Stomach smooth muscle (tissue), 2 donors: ENCODE data around the gene HINT1.

ENCODE experiments used
- H3K27ac ChIP-seq: one replicate; pipeline ENCODE4 v1.7.0; 2013; ENCODE audit warnings: mild to moderate bottlenecking, low read length, inconsistent platforms
- H3K27me3 ChIP-seq, 2 donors: one replicate each; pipeline ENCODE4 v1.7.0; 2013; ENCODE audit warnings: low read length in 2 of 2; ENCODE audit not compliant: insufficient read depth in 2 of 2, control insufficient read depth in 1 of 2
- H3K36me3 ChIP-seq, 2 donors: one replicate each; pipeline ENCODE4 v1.7.0; 2013; ENCODE audit warnings: low read length in 2 of 2; ENCODE audit not compliant: control insufficient read depth in 2 of 2, insufficient read depth in 2 of 2
- H3K4me1 ChIP-seq: one replicate; pipeline ENCODE4 v1.7.0; 2013; ENCODE audit warnings: low read length; ENCODE audit not compliant: control insufficient read depth, insufficient read depth
- H3K4me3 ChIP-seq, 2 donors: one replicate each; pipeline ENCODE4 v1.7.0; 2013; ENCODE audit warnings: low read length in 2 of 2
- H3K9ac ChIP-seq, 2 donors: one replicate each; pipeline ENCODE4 v1.7.0; 2013; ENCODE audit warnings: low read length in 2 of 2, mild to moderate bottlenecking in 1 of 2
- H3K9me3 ChIP-seq, 2 donors: one replicate each; pipeline ENCODE4 v1.7.0; 2013; ENCODE audit warnings: low read length in 2 of 2; ENCODE audit not compliant: control insufficient read depth in 2 of 2
- donor health status: healthy.
- donor health status: Pancreatic carcinoma.

HINT1 gene

DNA sequence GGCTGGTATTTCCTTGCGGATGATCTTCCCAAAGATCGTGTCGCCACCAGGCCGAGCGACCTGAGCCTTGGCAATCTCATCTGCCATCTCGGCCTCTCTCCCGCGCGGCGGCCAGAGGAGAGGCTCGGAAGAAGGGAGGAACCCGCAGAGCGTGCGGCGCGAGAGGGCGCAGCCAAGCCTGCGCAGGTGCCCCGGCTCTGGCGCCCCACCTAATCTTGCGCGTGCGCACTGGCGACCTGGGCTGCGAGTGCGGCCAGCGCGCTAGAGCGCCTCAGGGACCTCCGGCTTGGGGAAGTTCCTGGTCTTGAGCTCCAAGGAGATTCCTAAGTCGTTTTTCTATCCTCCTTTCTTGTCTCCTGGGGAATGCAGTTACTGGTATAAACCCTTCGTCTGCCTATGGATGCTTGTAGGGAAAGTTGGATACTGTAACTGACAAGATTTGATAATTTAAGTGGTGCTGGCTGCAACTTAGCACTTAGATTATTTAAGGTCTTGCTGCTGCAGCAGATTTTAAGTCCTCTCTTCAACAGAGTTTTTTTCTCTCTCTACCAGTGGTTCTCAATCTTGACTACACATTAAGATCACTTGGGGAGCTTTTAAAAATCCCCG, at the start of gene HINT1:
HINT1 (minus strand) TSS at position 138 of the 609 bp plus-strand sequence; CDS start at position 87, 51 bp downstream.
- Histone ChIP-seq H3K36me3 (peaks cover 7 to 20% of the 10 kb centered on the region in 2 donors), H3K4me1 (peaks cover 5% of the 10 kb centered on the region), H3K9ac (peak within 1 kb of the TSS; percentile 48 to 76), H3K27ac (peak within 1 kb of the TSS; percentile 75), H3K27me3 (no peaks in the 10 kb centered on the region), H3K9me3 (no peaks in the 10 kb centered on the region), H3K4me3 (peak within 1 kb of the TSS; percentile 59 to 91)

- H3K27ac ChIP-seq, result no peak overlapping the region
- no peaks in the 10 kb centered on the region for H3K9me3 ChIP-seq
- no peaks in the 10 kb centered on the region for H3K4me1 ChIP-seq
- no peak overlapping the region for H3K9ac ChIP-seq
- no peaks in the 10 kb centered on the region for H3K36me3 ChIP-seq
- no peak overlapping the region for H3K4me3 ChIP-seq
- no peaks in the 10 kb centered on the region for H3K27me3 ChIP-seq
Measured at GRCh38 chr5:131214609-131215227, 49.7 kb upstream of the HINT1 start.

DNA sequence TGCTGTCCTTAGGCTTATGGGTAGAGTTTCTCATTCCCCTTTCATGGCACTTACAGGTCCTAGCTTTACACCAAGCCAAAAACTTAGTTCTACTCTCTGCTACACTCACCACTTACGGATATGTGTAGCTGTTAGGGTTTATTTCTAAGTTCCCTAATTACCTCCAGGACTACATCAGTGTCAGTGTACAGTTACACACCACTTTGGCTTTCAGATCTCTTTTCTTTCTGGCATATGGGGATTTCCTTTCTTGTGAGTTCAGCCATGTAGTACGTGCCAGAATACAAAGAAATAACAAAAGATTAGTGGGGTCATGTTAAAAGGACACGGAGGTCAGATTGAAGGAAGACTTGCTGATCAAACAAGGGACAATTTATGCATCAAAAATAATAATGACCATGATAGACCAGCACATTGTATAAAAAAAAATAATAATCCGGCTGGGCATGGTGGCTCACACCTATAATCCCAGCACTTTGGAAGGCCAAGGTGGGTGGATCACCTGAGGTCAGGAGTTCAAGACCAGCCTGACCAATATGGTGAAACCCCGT, 47.5 kb upstream of the HINT1 start:
- Histone ChIP-seq H3K4me3 (no peak overlapping the region), H3K27me3 (no peaks in the 10 kb centered on the region), H3K27ac (no peak overlapping the region), H3K36me3 (no peaks in the 10 kb centered on the region), H3K9me3 (no peaks in the 10 kb centered on the region), H3K4me1 (no peaks in the 10 kb centered on the region), H3K9ac (no peak overlapping the region)

- Histone ChIP-seq H3K27ac (no peak overlapping the region), H3K36me3 (no peaks in the 10 kb centered on the region), H3K9me3 (no peaks in the 10 kb centered on the region), H3K4me3 (no peak overlapping the region), H3K9ac (no peak overlapping the region), H3K27me3 (no peaks in the 10 kb centered on the region), H3K4me1 (no peaks in the 10 kb centered on the region)
Measured at GRCh38 chr5:131211669-131212068, 46.6 kb upstream of the HINT1 start.

- no peaks in the 10 kb centered on the region for H3K27me3 ChIP-seq
- no peaks in the 10 kb centered on the region for H3K36me3 ChIP-seq
- H3K4me1 ChIP-seq, result no peaks in the 10 kb centered on the region
- H3K27ac ChIP-seq, result no peak overlapping the region
- no peak overlapping the region for H3K9ac ChIP-seq
- H3K9me3 ChIP-seq, result no peaks in the 10 kb centered on the region
- no peak overlapping the region for H3K4me3 ChIP-seq
Measured at GRCh38 chr5:131210151-131210510, 45.1 kb upstream of the HINT1 start.

DNA sequence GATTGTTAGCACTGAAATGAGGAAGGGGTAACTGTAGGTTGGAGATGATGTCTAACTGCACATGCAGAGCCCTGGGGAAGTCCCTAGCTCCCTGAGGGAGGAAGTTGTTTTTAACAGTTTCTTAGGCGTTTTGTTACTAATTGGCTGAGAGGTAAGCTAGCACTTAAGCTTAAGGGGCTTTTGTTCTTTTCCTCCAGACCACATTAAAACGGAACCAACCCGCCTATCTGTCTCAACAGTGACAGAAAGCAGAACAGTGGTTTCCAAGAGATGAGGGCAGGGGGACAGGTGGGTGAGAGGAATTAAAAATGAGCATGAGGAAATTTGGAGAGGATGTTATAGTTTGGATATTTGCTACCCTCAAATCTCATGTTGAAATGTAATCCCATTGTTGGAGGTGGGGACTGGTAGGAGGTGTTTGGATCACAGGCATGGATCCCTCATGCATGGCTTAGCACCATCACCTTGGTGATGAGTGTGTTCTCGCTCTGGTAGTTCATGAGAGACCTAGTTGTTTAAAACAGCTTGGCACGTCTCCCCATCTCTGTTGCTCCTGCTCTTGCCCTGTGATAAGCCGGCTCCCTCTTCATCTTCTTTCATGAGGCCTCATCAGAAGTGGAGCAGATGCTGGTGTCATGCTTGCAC, 44.6 kb upstream of the HINT1 start:
- Histone ChIP-seq H3K9me3 (no peaks in the 10 kb centered on the region), H3K9ac (no peak overlapping the region), H3K4me1 (no peaks in the 10 kb centered on the region), H3K4me3 (no peak overlapping the region), H3K27ac (no peak overlapping the region), H3K36me3 (no peaks in the 10 kb centered on the region), H3K27me3 (no peaks in the 10 kb centered on the region)

- no peaks in the 10 kb centered on the region for H3K27me3 ChIP-seq
- no peaks in the 10 kb centered on the region for H3K4me1 ChIP-seq
- no peak overlapping the region for H3K9ac ChIP-seq
- no peaks in the 10 kb centered on the region for H3K36me3 ChIP-seq
- H3K27ac ChIP-seq, result no peak overlapping the region
- no peaks in the 10 kb centered on the region for H3K9me3 ChIP-seq
- H3K4me3 ChIP-seq, result no peak overlapping the region
Measured at GRCh38 chr5:131209175-131209505, 44.1 kb upstream of the HINT1 start.

DNA sequence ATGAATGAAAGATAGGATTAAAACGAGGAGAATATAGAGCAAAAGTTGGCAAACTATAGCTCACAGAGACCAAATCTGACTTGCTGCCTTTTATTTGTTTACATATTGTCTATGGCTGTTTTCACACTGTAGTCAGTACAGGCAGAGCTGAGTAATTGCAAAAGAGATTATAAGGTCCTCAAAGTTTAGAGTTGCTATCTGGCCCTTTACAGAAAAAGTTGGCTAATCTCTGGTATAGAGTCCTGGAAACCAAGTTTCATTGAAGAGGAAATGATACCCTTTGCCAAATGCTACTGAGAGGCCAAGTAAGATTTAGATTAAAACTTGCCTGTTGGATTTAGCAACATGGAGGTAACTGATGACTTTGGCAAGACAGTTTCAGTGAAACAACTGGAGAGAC, 41.7 kb upstream of the HINT1 start:
- H3K4me1 ChIP-seq, result no peaks in the 10 kb centered on the region
- no peak overlapping the region for H3K27ac ChIP-seq
- H3K36me3 ChIP-seq, result no peaks in the 10 kb centered on the region
- no peak overlapping the region for H3K4me3 ChIP-seq
- H3K9ac ChIP-seq, result no peak overlapping the region
- H3K27me3 ChIP-seq, result no peaks in the 10 kb centered on the region
- H3K9me3 ChIP-seq, result no peaks in the 10 kb centered on the region

DNA sequence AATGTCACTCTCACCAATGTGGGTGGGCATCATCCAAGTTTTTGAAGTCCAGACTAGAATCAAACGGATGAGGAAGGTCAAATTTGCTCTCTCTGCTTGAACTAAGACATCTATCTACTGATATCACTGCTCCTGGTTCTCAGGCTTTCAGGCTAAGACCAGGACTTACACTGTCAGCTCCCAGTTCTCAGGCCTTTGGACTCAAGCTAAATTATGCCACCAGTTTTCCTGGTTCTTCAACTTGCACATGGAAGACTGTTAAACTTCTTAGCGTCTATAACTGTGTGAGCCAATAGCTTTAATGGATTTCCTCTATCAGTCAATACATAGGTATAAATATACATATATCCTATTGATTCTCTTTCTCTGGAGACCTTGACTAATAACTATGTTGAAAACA, 41.0 kb upstream of the HINT1 start:
- no peak overlapping the region for H3K9ac ChIP-seq
- H3K4me3 ChIP-seq, result no peak overlapping the region
- no peaks in the 10 kb centered on the region for H3K36me3 ChIP-seq
- H3K27me3 ChIP-seq, result no peaks in the 10 kb centered on the region
- H3K27ac ChIP-seq, result no peak overlapping the region
- H3K9me3 ChIP-seq, result no peaks in the 10 kb centered on the region
- H3K4me1 ChIP-seq, result no peaks in the 10 kb centered on the region

GRCh38 chr5:131204964-131205363, 39.9 kb upstream of the HINT1 start:
- no peaks in the 10 kb centered on the region for H3K36me3 ChIP-seq
- no peaks in the 10 kb centered on the region for H3K27me3 ChIP-seq
- H3K27ac ChIP-seq, result no peak overlapping the region

GRCh38 chr5:131200560-131200959, 35.5 kb upstream of the HINT1 start:
- H3K4me3 ChIP-seq, result no peak overlapping the region
- H3K36me3 ChIP-seq, result peaks cover 0 to 2% of the 10 kb centered on the region in 2 donors
- H3K27ac ChIP-seq, result no peak overlapping the region
- no peak overlapping the region for H3K9ac ChIP-seq
- no peaks in the 10 kb centered on the region for H3K9me3 ChIP-seq
- H3K27me3 ChIP-seq, result no peaks in the 10 kb centered on the region
- no peaks in the 10 kb centered on the region for H3K4me1 ChIP-seq

More at GRCh38 chr5:131204964-131205363, 39.9 kb upstream of the HINT1 start:
- no peaks in the 10 kb centered on the region for H3K9me3 ChIP-seq
- H3K4me3 ChIP-seq, result no peak overlapping the region
- H3K4me1 ChIP-seq, result no peaks in the 10 kb centered on the region
- H3K9ac ChIP-seq, result no peak overlapping the region
